Measurements from ENCODE around the gene BAD. TPM values are rescaled to one million over a fixed set of nuclear protein-coding genes. Genes with fewer than 3 reads are reported as not detected.

The BAD gene
- polyA plus RNA-seq, 1 donor (not counting 4 experiments of a cell fraction or from before 2014, with no cell fraction given) = 58.3 TPM

GRCh38 chr11:64253481-64253880, 31.0 kb downstream of the BAD start:
- Histone ChIP-seq H3K4me2 (ENCODE audit: control insufficient read depth, extremely low read depth, insufficient read depth, low read depth, low read length) (peak overlapping the region; percentile 87), H3K36me3 (ENCODE audit: control insufficient read depth in 2 of 2, extremely low read depth in 1 of 2, insufficient read depth in 2 of 2, low read length in 2 of 2) (peaks cover 22 to 32% of the 10 kb centered on the region in 2 experiments), H4K20me1 (ENCODE audit: control insufficient read depth, extremely low read depth, insufficient read depth, low read length) (peaks cover 8% of the 10 kb centered on the region), H3K79me2 (ENCODE audit: control insufficient read depth, insufficient read depth, low read length) (peaks cover 41% of the 10 kb centered on the region), H3K9me1 (ENCODE audit: control insufficient read depth, extremely low read depth, insufficient read depth, low read length) (no peaks in the 10 kb centered on the region), H3K27me3 (ENCODE audit: control insufficient read depth, extremely low read depth, insufficient read depth, low read length) (no peaks in the 10 kb centered on the region), H2AFZ (ENCODE audit: control insufficient read depth, low read length) (no peak overlapping the region), H3K27ac (ENCODE audit: control insufficient read depth, insufficient read depth, low read length) (no peak overlapping the region), H3K4me1 (ENCODE audit: control insufficient read depth, extremely low read depth, insufficient read depth, low read length) (peaks cover 20% of the 10 kb centered on the region), H3K9ac (ENCODE audit: control insufficient read depth, extremely low read depth, insufficient read depth, low read length) (peak overlapping the region; percentile 28), H3K4me3 (ENCODE audit: control insufficient read depth in 2 of 3, extremely low read depth in 1 of 3, insufficient read depth in 2 of 3, low read depth in 1 of 3, low read length in 3 of 3) (peak overlapping the region in 1 of 3 experiments; percentile 96), H3K9me3 (ENCODE audit: control insufficient read depth, low read depth, low read length) (no peaks in the 10 kb centered on the region)
- no peak for DNase-seq (ENCODE audit: low read depth, low spot score)
- dilution Hi-C loops (cut with MboI; ENCODE audit: extremely low pct_ligation_motif_present, low sequenced_read_pairs) = no loop called here
- FAIRE-seq = no peak
- no peak for TF ChIP-seq EZH2 (IDR thresholded peaks at IDR 0.05; ENCODE audit: low read length)
- TF ChIP-seq CTCF (optimal IDR thresholded peaks at IDR 0.05 in 1 of 3, IDR thresholded peaks at IDR 0.05 in 1 of 3, conservative IDR thresholded peaks at IDR 0.05 in 1 of 3; ENCODE audit: extremely low read depth in 1 of 3, insufficient read depth in 2 of 3, low read length in 3 of 3) = no peak

GRCh38 chr11:64253043-64253442, 31.4 kb downstream of the BAD start:
- Histone ChIP-seq H4K20me1 (ENCODE audit: control insufficient read depth, extremely low read depth, insufficient read depth, low read length) (peaks cover 8% of the 10 kb centered on the region), H3K79me2 (ENCODE audit: control insufficient read depth, insufficient read depth, low read length) (peaks cover 37% of the 10 kb centered on the region), H3K4me1 (ENCODE audit: control insufficient read depth, extremely low read depth, insufficient read depth, low read length) (peaks cover 21% of the 10 kb centered on the region), H3K9ac (ENCODE audit: control insufficient read depth, extremely low read depth, insufficient read depth, low read length) (peak overlapping the region; percentile 90), H3K9me1 (ENCODE audit: control insufficient read depth, extremely low read depth, insufficient read depth, low read length) (no peaks in the 10 kb centered on the region), H2AFZ (ENCODE audit: control insufficient read depth, low read length) (no peak overlapping the region), H3K4me3 (ENCODE audit: control insufficient read depth in 2 of 3, extremely low read depth in 1 of 3, insufficient read depth in 2 of 3, low read depth in 1 of 3, low read length in 3 of 3) (peak overlapping the region; percentile 77 to 96 (median 96)), H3K27ac (ENCODE audit: control insufficient read depth, insufficient read depth, low read length) (no peak overlapping the region), H3K36me3 (ENCODE audit: control insufficient read depth in 2 of 2, extremely low read depth in 1 of 2, insufficient read depth in 2 of 2, low read length in 2 of 2) (peaks cover 19 to 30% of the 10 kb centered on the region in 2 experiments), H3K4me2 (ENCODE audit: control insufficient read depth, extremely low read depth, insufficient read depth, low read depth, low read length) (peak overlapping the region; percentile 87), H3K27me3 (ENCODE audit: control insufficient read depth, extremely low read depth, insufficient read depth, low read length) (no peaks in the 10 kb centered on the region), H3K9me3 (ENCODE audit: control insufficient read depth, low read depth, low read length) (no peaks in the 10 kb centered on the region)
- no peak for TF ChIP-seq EZH2 (IDR thresholded peaks at IDR 0.05; ENCODE audit: low read length)
- TF ChIP-seq CTCF (optimal IDR thresholded peaks at IDR 0.05 in 1 of 3, IDR thresholded peaks at IDR 0.05 in 1 of 3, conservative IDR thresholded peaks at IDR 0.05 in 1 of 3; ENCODE audit: extremely low read depth in 1 of 3, insufficient read depth in 2 of 3, low read length in 3 of 3) = no peak
- dilution Hi-C loops (cut with MboI; ENCODE audit: extremely low pct_ligation_motif_present, low sequenced_read_pairs) = no loop called here
- DNase-seq (ENCODE audit: low read depth, low spot score) (no peak), FAIRE-seq (no peak)

Measured in keratinocyte (primary cell).